Panc1 (cell line): ENCODE results near the gene SKI. TPM values are rescaled to one million over a fixed set of nuclear protein-coding genes. Genes with fewer than 3 reads are reported as not detected.

ENCODE experiments used
- ATAC-seq: fragments of 200-7000 bp; cut with Tn5 transposase; 2 replicates; pipeline ENCODE4 v1.9.1; 2020; ENCODE audit warnings: mild to moderate bottlenecking, moderate library complexity
- BruUV-seq: library from RNA; stranded (reverse); fragments of 400-500 nt; replicated peaks from 2 replicates; lab custom pipeline; 2021; lab: Mats Ljungman, UMichigan
- CTCF ChIA-PET: fragments of 300-600 bp; sonication (Branson Sonifier 250); formaldehyde crosslinking; loops from one replicate; lab custom pipeline; 2022; ENCODE audit warnings: antibody characterized with exemption; lab: Charles Lee
- POLR2A ChIA-PET: fragments of 300-600 bp; sonication (Branson Sonifier 250); formaldehyde crosslinking; loops from one replicate; lab custom pipeline; 2022; ENCODE audit warnings: antibody characterized with exemption; lab: Charles Lee
- DNase-seq: peaks from one replicate; pipeline ENCODE4 v3.0.0-alpha.2; 2010; ENCODE audit warnings: low read depth, low spot score
- H3K27ac ChIP-seq: 2 replicates; pipeline ENCODE4 v1.5.1; 2011; ENCODE audit warnings: mild to moderate bottlenecking, low read length, inconsistent platforms
- H3K27me3 ChIP-seq: fragments of 200-500 bp; sonication (Bioruptor generic); 2 replicates; pipeline ENCODE4 v1.6.0; 2014; ENCODE audit warnings: low read length, inconsistent platforms; ENCODE audit not compliant: control insufficient read depth, insufficient read depth
- H3K36me3 ChIP-seq: fragments of 200-500 bp; sonication (Bioruptor generic); 2 replicates; pipeline ENCODE4 v1.5.1; 2014; ENCODE audit warnings: inconsistent platforms, mild to moderate bottlenecking, low read length, moderate library complexity; ENCODE audit not compliant: control insufficient read depth, insufficient read depth
- H3K4me1 ChIP-seq: 2 replicates; pipeline ENCODE4 v1.5.1; 2011; ENCODE audit warnings: inconsistent platforms, mild to moderate bottlenecking, low read length, moderate library complexity; ENCODE audit not compliant: control insufficient read depth, insufficient read depth
- H3K4me3 ChIP-seq, 2 experiments: 2 replicates each; pipeline ENCODE4 v1.5.1; 2011 to 2012; ENCODE audit warnings: low read depth in 2 of 2, low read length in 2 of 2, mild to moderate bottlenecking in 2 of 2, inconsistent platforms in 1 of 2, moderate library complexity in 1 of 2
- H3K9me3 ChIP-seq: fragments of 200-500 bp; sonication (Bioruptor generic); 2 replicates; pipeline ENCODE4 v1.5.1; 2014; ENCODE audit warnings: low read depth, mild to moderate bottlenecking, inconsistent platforms, low read length, moderate library complexity; ENCODE audit not compliant: control insufficient read depth, insufficient read depth
- CTCF ChIP-seq: fragments of 450-650 bp; IDR thresholded peaks from 2 replicates; pipeline ENCODE4 v1.5.1; 2017; ENCODE audit warnings: mild to moderate bottlenecking
- POLR2AphosphoS5 ChIP-seq: IDR thresholded peaks from 2 replicates; pipeline ENCODE4 v1.6.1; 2012; ENCODE audit warnings: mild to moderate bottlenecking, low read depth, low read length, moderate library complexity
- REST ChIP-seq, 2 experiments: IDR thresholded peaks; 2 replicates each; pipeline ENCODE4 v1.6.1; 2011 to 2012; ENCODE audit warnings: low read depth in 2 of 2, control low read depth in 1 of 2, low read length in 1 of 2, mild to moderate bottlenecking in 1 of 2, moderate library complexity in 1 of 2; ENCODE audit not compliant: insufficient read depth in 1 of 2
- SIN3A ChIP-seq: IDR thresholded peaks from 2 replicates; pipeline ENCODE4 v1.6.1; 2012; ENCODE audit warnings: low read depth, mild to moderate bottlenecking, low read length, moderate library complexity, borderline replicate concordance; ENCODE audit not compliant: insufficient read depth
- TCF7L2 ChIP-seq: IDR thresholded peaks from 2 replicates; pipeline ENCODE4 v1.6.1; 2011; ENCODE audit warnings: mild to moderate bottlenecking, low read depth, low read length, inconsistent platforms
- in situ Hi-C: cut with HindIII; loops from 2 replicates; pipeline ENCODE4 v1.10.0; 2016; ENCODE audit warnings: low sequenced_read_pairs, low pct_unique_long_range_greater_than_20kb
- intact Hi-C: fragments of 100-400 bp; cut with micrococcal nuclease; formaldehyde crosslinking; loops from one replicate; pipeline ENCODE4 v1.10.0; 2022; ENCODE audit not compliant: unreplicated experiment
- total RNA-seq: library from RNA; stranded (reverse); gene quantifications from one replicate; pipeline ENCODE4 v1.2.1, GENCODE V29; 2021; ENCODE audit not compliant: unreplicated experiment

Gene SKI
- total RNA-seq, 1 experiment from 2014 or later: 63.2 TPM

GRCh38 chr1:2210786-2211185 is 17.3 kb upstream of the SKI start:
- DNase-seq (no peak), ATAC-seq (no peak)
- ChIA-PET POLR2A (interaction anchor here (0.6 to 0.7 kb wide), 2 partner anchors 12 to 99 kb away, joined by 5 to 6 read pairs; no protein-coding TSS in a partner anchor), CTCF (no interaction called here)
- in situ Hi-C loops: no loop called here
- no TSS peak for BruUV-seq
- intact Hi-C loops: no loop called here
- 0 out of 2 replicates have a peak, but pooled peaks have one; percentile 25 for TF ChIP-seq POLR2AphosphoS5
- no peak for TF ChIP-seq SIN3A
- TF ChIP-seq CTCF: no peak
- no peak for TF ChIP-seq TCF7L2
- Histone ChIP-seq H3K4me3 (no peak overlapping the region), H3K4me1 (peaks cover 74% of the 10 kb centered on the region), H3K27me3 (no peaks in the 10 kb centered on the region), H3K27ac (0 out of 2 replicates have a peak overlapping the region, but pooled peaks have one; percentile 29), H3K9me3 (no peaks in the 10 kb centered on the region), H3K36me3 (no peaks in the 10 kb centered on the region)

- intact Hi-C loops: no loop called here
- Histone ChIP-seq H3K4me3 (peak overlapping the region in 1 of 2 experiments; percentile 20; a peak in 1 of 4 replicates), H3K27ac (peak overlapping the region; percentile 82), H3K36me3 (no peaks in the 10 kb centered on the region), H3K27me3 (no peaks in the 10 kb centered on the region), H3K4me1 (peaks cover 59% of the 10 kb centered on the region), H3K9me3 (no peaks in the 10 kb centered on the region)
- ChIA-PET POLR2A (interaction anchor here (0.5 kb wide), 1 partner anchor 315 kb away, joined by 3 read pairs; no protein-coding TSS in a partner anchor), CTCF (interaction anchor here (0.6 kb wide), 1 partner anchor 13 kb away, joined by 11 read pairs; no protein-coding TSS in a partner anchor)
- in situ Hi-C loops: no loop called here
- no peak for TF ChIP-seq TCF7L2
- no peak for TF ChIP-seq CTCF
- TF ChIP-seq POLR2AphosphoS5: no peak
- no peak for TF ChIP-seq REST (IDR thresholded peaks at IDR 0.05; ENCODE audit: insufficient read depth in 1 of 2, low read depth in 2 of 2, low read length in 1 of 2)
- no peak for TF ChIP-seq SIN3A
- DNase-seq (no peak), ATAC-seq (no peak)
- no TSS peak for BruUV-seq
Measured at GRCh38 chr1:2212274-2212531, 15.9 kb upstream of the SKI start.
